ENCODE results near the gene GOLGA3. TPM values are rescaled to one million over a fixed set of nuclear protein-coding genes. Genes with fewer than 3 reads are reported as not detected.
"Not testable (repeated sequence)": the region's sequence is repeated elsewhere in the genome, so short reads cannot be mapped to it uniquely, and the experiment has no call there.

Gene GOLGA3, protein sequence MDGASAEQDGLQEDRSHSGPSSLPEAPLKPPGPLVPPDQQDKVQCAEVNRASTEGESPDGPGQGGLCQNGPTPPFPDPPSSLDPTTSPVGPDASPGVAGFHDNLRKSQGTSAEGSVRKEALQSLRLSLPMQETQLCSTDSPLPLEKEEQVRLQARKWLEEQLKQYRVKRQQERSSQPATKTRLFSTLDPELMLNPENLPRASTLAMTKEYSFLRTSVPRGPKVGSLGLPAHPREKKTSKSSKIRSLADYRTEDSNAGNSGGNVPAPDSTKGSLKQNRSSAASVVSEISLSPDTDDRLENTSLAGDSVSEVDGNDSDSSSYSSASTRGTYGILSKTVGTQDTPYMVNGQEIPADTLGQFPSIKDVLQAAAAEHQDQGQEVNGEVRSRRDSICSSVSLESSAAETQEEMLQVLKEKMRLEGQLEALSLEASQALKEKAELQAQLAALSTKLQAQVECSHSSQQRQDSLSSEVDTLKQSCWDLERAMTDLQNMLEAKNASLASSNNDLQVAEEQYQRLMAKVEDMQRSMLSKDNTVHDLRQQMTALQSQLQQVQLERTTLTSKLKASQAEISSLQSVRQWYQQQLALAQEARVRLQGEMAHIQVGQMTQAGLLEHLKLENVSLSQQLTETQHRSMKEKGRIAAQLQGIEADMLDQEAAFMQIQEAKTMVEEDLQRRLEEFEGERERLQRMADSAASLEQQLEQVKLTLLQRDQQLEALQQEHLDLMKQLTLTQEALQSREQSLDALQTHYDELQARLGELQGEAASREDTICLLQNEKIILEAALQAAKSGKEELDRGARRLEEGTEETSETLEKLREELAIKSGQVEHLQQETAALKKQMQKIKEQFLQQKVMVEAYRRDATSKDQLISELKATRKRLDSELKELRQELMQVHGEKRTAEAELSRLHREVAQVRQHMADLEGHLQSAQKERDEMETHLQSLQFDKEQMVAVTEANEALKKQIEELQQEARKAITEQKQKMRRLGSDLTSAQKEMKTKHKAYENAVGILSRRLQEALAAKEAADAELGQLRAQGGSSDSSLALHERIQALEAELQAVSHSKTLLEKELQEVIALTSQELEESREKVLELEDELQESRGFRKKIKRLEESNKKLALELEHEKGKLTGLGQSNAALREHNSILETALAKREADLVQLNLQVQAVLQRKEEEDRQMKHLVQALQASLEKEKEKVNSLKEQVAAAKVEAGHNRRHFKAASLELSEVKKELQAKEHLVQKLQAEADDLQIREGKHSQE (N-terminal part only)
- 123 TPM for total RNA-seq (ENCODE audit: insufficient read depth, low replicate concordance)

DNA sequence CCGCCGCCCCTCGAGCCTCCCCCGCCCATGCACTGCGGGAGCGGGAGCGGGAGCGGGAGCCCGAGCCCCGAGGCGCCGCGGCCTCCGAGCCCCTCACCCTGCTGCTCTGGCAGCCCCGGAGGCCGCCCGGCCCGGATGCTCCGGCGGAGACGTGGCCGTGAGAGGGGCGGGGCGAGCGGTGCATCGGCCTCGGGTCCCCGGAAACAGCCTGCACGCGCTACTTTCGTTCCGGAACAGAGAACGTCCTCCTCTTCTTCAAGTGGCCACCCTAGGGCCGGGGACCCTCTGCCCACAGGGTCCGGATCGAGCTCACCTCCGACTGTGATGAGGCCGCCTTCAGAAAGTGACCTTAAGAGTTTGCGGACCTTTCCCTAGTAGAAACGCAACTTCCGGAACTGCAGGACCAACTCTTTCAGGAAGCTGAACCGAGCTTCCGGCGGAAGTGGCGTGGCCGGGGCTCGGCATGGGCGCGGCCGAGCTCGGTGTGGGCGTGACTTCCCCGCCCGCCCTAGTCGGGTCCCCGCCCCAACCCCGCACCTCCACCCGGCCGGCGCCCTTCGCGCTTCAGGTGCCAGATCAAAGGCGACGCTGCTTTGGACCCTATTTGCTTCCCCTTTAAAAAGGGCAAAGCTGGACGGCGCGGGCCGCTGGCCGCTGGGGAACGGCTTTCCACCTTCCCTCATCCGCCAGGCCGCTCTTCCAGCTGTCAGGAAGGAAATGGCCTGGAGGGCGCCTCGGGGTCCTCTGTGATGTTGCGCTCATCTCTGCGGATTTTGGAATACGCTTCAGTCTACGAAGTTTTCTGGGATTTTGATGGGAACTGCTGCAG lies at the start of gene GOLGA3:
TSS of gene GOLGA3 (minus strand) at position 164 of the 829 bp plus-strand sequence. CDS start 6,741 bp downstream, outside the sequence.
- DNase-seq (ENCODE audit: low spot score), result peak; percentile 95

DNA sequence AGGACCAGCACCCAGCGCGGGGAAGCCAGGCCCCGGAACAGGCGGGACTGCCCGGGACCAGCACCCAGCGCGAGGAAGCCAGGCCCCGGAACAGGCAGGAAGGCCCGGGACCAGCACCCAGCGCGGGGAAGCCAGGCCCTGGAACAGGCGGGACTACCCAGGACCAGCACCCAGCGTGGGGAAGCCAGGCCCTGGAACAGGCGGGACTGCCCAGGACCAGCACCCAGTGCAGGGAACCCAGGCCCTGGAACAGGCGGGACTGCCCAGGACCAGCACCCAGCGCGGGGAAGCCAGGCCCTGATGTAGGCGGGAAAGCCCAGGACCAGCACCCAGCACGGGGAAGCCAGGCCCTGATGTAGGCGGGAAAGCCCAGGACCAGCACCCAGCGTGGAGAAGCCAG lies 46.0 kb upstream of the GOLGA3 start:
- not testable (repeated sequence) for DNase-seq (ENCODE audit: low spot score)

DNA sequence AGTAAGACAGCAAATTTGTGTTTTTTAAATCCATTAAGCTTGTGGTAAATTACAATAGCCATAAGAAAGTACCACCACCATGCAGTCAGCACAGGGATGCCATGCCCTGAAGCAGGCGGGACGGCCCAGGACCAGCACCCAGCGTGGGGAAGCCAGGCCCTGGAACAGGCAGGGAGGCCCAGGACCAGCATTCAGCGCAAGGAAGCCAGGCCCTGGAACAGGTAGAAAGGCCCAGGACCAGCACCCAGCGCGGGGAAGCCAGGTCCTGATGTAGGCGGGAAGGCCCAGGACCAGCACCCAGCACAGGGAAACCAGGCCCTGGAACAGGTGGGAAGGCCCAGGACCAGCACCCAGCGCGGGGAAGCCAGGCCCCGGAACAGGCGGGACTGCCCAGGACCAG lies 45.5 kb upstream of the GOLGA3 start:
- no peak for DNase-seq (ENCODE audit: low spot score)

DNA sequence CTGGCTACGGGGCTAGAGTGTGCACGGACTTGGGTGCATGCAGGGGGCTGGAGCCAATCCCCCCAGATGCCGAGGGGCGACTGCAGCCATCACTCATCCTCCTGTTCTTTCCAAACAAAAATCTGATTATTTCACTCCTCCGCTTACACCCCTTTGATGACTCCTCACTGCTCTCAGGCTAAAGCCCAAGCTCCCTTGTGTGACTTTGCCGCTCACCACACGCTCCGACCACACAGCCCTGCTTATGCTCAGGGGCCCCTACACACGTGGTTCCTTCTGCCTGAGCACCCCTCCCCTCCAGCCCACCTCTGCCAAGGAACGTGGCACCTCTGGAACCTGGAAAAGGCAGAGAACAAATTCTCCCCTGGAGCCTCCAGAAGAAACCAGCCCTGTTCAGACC lies 45.1 kb upstream of the GOLGA3 start:
- no peak for DNase-seq (ENCODE audit: low spot score)

DNA sequence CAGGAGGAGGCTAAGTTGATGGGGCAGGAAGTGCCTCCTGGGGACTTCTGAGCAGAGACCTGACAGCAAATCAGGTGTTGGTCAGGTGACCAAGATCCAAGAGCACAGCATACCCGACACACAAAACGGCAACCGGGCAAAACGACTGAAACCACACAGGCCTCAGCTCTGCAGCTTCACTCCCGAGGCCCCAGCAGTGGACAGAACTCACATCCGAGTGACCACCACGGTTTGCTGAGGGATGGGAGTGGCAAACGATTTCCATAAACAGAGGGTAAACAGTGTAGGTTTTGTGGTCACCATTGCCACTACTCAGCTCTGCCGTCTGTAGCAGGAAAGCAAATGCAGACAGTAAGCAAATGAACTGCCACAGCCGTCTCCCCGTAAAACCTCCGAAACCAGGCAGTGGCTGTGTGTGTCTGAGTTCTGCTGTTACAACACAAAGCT lies 44.3 kb upstream of the GOLGA3 start:
- no peak for DNase-seq (ENCODE audit: low spot score)

DNA sequence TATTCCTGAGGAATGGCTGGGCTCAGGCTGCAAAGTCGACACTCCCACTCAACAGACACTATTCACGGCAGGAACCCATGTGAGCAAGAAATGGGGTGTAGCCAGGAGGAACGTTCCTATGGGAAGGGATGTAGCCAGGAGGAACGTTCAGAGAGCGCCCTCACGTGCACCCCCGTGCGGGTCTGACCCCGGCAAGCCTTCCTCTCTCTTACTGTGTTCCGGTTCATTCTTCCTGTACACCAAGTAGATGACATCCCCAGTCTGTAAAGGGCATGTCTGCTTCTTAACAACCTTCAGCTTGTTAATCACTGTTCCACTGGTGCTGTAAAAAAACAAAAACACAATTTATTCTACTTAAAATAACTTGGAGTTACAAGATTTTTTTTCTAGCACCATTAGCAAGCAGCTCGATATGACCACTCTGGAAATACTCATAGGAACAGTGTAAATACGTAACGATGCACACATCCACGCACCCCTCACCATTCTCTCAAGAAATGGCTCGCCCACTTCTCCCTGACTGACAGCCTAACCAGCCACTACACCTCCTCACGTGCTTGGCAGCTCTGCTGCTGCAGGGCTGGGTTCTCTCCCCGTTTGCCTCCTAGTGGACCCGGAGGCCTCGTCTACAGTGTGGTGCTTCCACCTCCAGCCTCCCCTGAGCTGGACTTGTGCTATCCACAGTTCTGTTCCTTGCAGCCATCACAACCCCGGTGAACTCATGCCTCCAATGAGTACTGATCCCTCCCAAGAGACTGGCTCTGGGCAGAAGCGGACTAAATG lies 43.6 kb upstream of the GOLGA3 start:
- DNase-seq (ENCODE audit: low spot score), result no peak

DNA sequence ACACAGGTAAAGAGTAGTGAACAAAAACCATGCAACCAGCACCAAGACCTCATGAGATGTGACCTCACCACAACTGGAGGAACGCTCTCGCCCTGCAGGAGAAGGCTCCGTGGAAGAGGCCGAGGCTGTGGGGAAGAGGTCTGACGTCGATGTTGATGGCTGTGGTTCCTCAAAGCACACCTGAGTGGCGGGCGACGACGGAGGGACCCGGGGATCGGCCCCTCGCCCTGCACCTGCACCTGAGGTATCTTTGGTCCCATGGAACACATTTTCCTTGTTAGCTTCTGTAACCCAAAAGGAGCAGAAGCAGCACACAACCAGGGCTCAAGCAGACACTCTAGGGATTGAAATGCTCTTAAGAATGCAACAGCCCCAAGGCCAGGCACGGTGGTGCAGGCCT lies 40.9 kb upstream of the GOLGA3 start:
- no peak for DNase-seq (ENCODE audit: low spot score)

DNA sequence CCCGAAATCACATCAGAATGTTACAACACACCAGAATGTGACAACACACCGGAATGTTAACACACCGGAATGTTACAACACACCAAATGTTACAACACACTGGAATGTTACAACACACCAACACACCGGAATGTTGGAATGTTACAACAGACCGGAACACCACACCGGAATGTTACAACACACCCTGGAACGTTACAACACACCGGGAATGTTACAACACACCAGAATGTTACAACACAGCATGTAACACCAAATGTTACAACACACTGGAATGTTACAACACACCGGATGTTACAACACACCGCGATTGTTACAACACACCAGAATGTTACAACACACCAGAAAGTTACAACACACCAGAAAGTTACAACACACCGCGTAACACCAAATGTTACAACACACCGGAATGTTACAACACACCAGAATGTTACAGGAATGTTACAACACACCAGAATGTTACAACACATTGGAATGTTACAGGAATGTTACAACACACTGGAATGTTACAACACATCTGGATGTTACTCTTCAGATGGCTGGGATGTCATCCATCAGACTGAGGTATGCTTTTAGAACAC lies 37.7 kb upstream of the GOLGA3 start:
- DNase-seq (ENCODE audit: low spot score), result no peak

DNA sequence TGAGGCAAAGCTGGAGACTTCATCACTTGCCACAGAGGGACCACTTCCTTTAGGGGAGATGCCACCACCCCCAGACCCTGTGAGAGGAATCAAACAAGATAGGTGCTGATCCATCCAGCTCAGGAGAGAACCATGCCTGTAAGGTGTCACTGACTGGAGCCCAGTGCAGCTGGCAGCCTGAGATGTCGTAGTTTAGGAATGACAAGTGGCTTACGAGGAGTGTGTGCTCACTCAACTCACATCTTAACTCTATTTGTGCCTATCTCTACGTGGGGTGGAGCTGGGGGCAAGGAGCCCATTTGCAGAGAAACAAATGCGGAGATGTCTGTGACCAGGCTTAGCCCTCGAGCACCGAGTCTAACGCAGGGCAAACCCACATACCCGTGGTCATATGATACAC lies 32.9 kb upstream of the GOLGA3 start:
- no peak for DNase-seq (ENCODE audit: low spot score)

DNA sequence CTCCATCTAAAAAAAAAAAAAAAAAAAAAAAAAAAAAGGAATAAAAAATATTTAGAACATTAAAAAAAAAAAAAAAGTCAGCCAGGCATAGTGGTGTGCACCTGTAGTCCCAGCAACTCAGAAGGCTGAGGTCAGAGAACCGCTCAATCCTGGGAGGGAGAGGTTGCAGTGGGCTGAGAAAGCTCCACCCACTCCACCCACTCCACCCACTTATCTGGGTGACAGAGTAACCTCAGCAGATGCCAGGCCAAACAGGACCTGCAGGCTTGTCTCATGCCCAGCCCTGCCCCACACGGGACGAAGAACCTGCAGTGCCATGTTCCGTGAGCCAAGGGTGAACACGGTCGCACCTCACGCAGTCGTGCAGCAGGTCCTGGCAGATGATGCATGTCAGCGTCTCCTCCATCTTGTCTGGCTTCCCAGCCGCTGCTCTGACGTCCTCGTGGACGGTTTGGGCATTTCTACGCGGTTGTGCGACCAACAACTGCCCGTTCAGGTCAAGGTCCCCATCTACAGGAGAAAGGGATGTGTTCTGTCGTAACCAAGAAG lies 30.1 kb upstream of the GOLGA3 start:
- no peak for DNase-seq (ENCODE audit: low spot score)

DNA sequence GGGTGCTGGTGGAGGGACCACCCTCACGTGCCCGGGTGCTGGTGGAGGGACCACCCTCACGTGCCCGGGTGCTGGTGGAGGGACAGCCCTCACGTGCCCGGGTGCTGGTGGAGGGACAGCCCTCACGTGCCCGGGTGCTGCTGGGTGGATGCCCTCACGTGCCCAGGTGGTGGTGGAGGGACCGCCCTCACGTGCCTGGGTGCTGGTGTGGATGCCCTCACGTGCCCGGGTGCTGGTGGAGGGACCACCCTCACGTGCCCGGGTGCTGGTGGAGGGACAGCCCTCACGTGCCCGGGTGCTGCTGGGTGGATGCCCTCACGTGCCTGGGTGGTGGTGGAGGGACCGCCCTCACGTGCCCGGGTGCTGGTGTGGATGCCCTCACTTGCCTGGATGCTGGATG lies 28.4 kb upstream of the GOLGA3 start:
- not testable (repeated sequence) for DNase-seq (ENCODE audit: low spot score)

DNA sequence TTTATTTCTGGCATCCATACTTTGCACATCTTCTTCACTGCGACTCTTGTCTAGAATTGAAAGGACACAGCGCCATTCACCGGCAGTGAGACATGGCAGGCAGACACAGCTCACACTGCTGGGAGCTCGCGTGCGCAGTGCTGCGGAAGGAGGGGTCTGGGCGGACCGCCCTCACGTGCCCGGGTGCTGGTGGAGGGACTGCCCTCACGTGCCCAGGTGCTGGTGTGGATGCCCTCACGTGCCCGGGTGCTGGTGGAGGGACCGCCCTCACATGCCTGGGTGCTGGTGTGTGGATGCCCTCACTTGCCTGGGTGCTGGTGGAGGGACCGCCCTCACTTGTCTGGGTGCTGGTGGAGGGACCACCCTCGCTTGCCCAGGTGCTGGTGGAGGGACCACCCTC lies 27.9 kb upstream of the GOLGA3 start:
- DNase-seq (ENCODE audit: low spot score), result no peak

DNA sequence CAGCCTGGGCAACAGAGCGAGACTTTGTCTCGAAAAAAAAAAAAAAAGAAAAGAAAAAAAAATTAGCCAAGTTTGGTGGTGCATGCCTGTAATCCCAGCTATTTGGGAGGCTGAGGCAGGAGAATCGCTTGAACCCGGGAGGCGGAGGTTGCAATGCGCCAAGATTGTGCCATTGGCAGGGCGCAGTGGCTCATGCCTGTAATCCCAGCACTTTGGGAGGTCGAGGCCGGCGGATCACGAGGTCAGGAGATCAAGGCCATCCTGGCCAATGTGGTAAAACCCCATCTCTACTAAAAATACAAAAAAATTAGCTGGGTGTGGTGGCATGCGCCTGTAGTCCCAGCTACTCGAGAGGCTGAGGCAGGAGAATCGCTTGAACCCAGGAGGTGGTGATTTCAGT lies 26.5 kb upstream of the GOLGA3 start:
- DNase-seq (ENCODE audit: low spot score), result not testable (repeated sequence)

DNA sequence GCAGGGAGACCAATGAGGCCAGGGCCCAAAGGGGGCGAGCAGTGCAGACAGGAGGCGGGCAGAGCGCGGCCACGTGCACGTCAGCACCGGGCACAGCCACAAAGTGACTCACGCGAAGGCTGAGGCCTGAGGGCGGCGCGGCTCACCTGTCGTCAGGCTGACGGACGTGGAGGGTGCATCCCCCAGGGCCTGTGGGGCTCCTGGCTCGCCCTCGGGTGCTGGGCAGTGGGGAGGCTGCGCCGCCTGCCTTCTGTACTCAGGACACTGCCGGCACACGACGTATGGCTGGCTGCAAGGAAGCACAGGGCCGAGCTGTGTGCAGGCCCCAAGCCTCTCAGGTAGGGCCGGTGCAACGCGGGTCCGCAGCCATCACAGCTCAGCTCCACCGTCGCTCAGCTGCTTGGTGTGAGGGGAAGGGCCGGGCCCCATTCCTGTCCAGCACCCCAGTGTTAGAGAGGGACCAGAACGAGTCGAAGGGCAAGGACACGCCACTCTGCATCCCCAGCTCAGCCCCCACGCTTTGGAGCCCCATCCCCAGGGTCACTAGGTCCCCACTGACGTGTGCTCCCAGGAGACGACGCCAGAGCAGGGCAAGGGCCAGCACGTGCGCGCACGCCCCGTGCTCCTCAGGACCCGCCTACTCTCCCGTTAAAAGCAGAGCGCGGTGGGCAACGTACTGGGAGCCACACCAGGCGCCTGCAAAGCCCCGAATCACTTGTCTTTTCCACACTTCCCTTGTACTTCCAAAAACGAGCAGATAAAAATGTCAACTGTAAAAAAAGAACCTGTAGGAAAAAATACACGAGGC lies 24.8 kb upstream of the GOLGA3 start:
- no peak for DNase-seq (ENCODE audit: low spot score)

DNA sequence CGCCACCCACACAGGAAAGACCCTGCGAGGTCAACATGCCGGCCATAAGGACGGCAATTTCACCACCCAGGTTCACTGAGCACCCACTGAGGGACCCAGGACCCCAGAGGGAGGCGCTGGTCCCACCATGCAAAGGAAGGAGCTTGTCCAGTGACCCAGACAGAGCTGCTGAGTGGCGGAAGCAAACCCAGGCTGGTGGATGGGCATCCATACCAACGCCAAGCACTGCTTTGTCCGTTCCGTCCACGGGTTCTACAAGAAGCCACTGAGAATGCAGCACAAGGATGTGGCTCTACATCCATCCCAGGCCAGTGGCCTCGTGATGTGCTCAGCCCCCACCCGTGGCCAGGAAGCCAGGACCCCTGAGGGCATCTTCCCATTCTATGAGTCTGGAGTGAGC lies 23.8 kb upstream of the GOLGA3 start:
- DNase-seq (ENCODE audit: low spot score), result no peak

DNA sequence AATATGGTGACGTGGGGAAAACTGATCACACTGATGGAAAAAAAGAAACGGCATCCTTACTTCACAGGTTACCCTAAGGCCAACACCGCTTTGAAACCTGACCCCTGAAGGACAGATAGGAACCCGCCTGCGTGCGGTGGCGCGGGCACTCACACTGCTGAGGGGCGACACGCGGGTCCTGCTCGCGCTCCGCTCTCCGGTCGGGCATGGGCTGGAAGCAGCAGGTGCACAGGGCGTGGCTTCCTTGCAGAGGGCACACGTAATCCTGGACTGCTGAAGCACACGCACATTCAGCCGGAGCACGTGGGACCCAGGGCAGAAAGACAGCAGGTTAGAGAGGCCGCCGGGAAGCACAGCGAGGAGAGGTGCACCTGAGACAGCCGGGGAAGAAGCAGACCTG lies 22.8 kb upstream of the GOLGA3 start:
- no peak for DNase-seq (ENCODE audit: low spot score)

DNA sequence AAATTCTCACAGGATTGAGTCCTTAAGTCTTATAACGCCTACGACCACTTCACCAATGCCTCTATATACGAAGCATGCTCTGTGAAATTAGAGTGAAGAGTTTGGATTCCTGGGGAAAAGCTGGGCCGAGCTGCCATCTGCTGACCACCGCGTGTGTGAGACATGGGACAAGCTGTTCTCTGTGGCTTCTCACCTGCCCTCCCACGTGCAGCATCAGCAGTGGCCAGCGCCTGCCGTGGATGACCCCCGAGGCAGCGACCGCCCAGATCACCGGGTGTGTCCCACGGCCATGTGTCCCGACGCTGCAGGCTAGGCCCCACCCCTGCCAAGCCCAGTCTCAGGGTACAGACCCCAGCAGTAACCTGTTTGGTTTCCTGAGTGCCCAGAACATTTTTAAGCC lies 21.6 kb upstream of the GOLGA3 start:
- DNase-seq (ENCODE audit: low spot score), result no peak

DNA sequence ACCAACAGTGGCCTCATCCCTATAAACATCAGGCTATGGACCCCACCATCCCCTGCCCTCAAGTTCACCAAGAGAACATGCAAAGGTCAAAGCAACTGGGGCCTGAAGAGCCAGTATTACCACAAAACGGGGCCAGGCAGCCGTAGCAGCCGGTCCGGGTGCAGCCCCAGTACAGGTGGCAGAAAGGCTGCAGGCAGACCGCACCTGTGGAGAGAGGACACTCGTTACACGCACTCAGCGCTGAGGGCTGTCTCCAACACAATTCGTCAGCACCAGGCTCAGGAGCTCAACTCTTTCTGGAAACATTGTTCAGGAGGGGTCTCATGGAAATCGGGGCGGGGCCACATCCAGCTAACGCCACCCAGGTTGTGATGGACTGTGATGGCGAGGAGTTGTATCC lies 19.9 kb upstream of the GOLGA3 start:
- DNase-seq (ENCODE audit: low spot score), result no peak

Measured in umbilical cord (tissue), 2 donors.